Ascending aorta (tissue), 2 donors: ENCODE results near the gene GRIA1. TPM values are rescaled to one million over a fixed set of nuclear protein-coding genes. Genes with fewer than 3 reads are reported as not detected.

Source experiments
- DNase-seq, 2 donors: peaks; one replicate each; pipeline ENCODE4 v3.0.0-alpha.2; 2019; ENCODE audit warnings: low spot score in 2 of 2
- H3K27ac ChIP-seq, 2 donors: fragments of 200-600 bp; sonication (generic); one replicate each; pipeline ENCODE4 v1.5.1; 2016 to 2017; ENCODE audit warnings: mild to moderate bottlenecking in 1 of 2
- H3K27me3 ChIP-seq: fragments of 200-600 bp; sonication (generic); one replicate; pipeline ENCODE4 v1.5.1; 2017
- H3K36me3 ChIP-seq, 2 donors: fragments of 200-600 bp; sonication (generic); one replicate each; pipeline ENCODE4 v1.5.1; 2016
- H3K4me1 ChIP-seq, 2 donors: fragments of 200-600 bp; sonication (generic); one replicate each; pipeline ENCODE4 v1.5.1; 2016 to 2017; ENCODE audit warnings: mild to moderate bottlenecking in 1 of 2
- H3K4me3 ChIP-seq, 2 donors: fragments of 200-600 bp; sonication (generic); one replicate each; pipeline ENCODE4 v1.5.1; 2016 to 2017; ENCODE audit warnings: mild to moderate bottlenecking in 1 of 2
- H3K9me3 ChIP-seq, 2 donors: fragments of 200-600 bp; sonication (generic); one replicate each; pipeline ENCODE4 v1.5.1; 2016
- intact Hi-C: fragments of 100-400 bp; cut with DNase I; formaldehyde crosslinking; loops from one replicate; pipeline ENCODE4 v1.15.1; 2023
- total RNA-seq: library from RNA; depleted of rRNA; stranded (reverse); fragments of >200 nt; gene quantifications from one replicate; pipeline ENCODE4 v1.1.0, GENCODE V29; 2016
- TF ChIP-seq, protein P1 (sequence below), 3 experiments: fragments of 200-600 bp in 2 of 3; fragments of 450-650 bp in 1 of 3; sonication (generic) in 2 of 3; IDR thresholded peaks; one replicate each; pipeline ENCODE4 v1.5.1; 2016 to 2019; ENCODE audit warnings: antibody characterized with exemption in 3 of 3, mild to moderate bottlenecking in 1 of 3, moderate library complexity in 1 of 3

The GRIA1 gene
- total RNA-seq, 1 donor from 2014 or later, result 7.0 TPM

DNA sequence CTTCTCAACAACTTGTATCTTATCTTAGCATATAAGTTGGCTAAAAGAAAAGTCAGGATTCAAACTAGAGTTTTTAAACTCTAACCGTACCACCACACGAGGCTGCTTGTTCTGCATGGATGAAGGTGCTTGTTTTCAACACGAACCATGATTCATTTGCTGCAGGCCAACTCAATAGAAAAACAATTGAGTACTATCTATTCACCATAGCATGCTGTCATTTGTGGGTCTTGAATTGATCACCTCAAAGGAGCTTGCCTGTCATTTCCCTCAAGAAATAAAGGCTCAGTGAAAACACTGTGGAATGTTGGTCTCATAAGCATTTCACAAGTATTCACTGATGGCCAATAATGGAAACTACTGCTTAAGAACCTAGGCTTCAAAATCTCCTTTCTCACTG, 21.0 kb upstream of the GRIA1 start:
- no peaks in the 10 kb centered on the region for H3K27me3 ChIP-seq
- intact Hi-C loops, result no loop called here
- H3K4me1 ChIP-seq, result no peaks in the 10 kb centered on the region
- no peaks in the 10 kb centered on the region for H3K9me3 ChIP-seq
- H3K36me3 ChIP-seq, result no peaks in the 10 kb centered on the region
- H3K27ac ChIP-seq, result no peak overlapping the region
- no peak overlapping the region for H3K4me3 ChIP-seq
- DNase-seq, result no peak
- TF ChIP-seq, protein P1, sequence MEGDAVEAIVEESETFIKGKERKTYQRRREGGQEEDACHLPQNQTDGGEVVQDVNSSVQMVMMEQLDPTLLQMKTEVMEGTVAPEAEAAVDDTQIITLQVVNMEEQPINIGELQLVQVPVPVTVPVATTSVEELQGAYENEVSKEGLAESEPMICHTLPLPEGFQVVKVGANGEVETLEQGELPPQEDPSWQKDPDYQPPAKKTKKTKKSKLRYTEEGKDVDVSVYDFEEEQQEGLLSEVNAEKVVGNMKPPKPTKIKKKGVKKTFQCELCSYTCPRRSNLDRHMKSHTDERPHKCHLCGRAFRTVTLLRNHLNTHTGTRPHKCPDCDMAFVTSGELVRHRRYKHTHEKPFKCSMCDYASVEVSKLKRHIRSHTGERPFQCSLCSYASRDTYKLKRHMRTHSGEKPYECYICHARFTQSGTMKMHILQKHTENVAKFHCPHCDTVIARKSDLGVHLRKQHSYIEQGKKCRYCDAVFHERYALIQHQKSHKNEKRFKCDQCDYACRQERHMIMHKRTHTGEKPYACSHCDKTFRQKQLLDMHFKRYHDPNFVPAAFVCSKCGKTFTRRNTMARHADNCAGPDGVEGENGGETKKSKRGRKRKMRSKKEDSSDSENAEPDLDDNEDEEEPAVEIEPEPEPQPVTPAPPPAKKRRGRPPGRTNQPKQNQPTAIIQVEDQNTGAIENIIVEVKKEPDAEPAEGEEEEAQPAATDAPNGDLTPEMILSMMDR (IDR thresholded peaks at IDR 0.05), result no peak

DNA sequence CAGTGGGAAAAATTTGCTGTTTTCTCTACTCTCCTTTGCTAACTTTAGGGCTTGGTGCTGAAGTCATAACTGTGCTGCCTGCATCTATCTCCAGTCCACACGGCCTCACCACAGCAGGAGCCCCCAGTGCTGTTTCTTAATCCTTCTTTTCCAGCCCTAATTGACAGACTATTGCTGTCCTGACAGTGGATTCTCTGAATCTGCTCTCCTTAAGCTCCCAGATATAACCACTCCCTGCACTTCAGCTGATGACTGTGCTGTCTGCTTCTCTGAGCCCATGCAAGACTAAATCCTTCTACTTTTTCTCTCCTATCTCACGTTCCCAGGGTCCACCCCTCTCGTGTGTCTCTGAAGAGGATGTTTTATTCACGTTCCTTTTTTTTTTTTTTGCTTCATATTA, 19.7 kb upstream of the GRIA1 start:
- no peaks in the 10 kb centered on the region for H3K9me3 ChIP-seq
- H3K4me1 ChIP-seq, result no peaks in the 10 kb centered on the region
- H3K4me3 ChIP-seq, result no peak overlapping the region
- H3K27ac ChIP-seq, result no peak overlapping the region
- TF ChIP-seq, protein P1 (IDR thresholded peaks at IDR 0.05), result no peak
- DNase-seq, result no peak
- intact Hi-C loops, result no loop called here
- H3K27me3 ChIP-seq, result no peaks in the 10 kb centered on the region
- H3K36me3 ChIP-seq, result no peaks in the 10 kb centered on the region

DNA sequence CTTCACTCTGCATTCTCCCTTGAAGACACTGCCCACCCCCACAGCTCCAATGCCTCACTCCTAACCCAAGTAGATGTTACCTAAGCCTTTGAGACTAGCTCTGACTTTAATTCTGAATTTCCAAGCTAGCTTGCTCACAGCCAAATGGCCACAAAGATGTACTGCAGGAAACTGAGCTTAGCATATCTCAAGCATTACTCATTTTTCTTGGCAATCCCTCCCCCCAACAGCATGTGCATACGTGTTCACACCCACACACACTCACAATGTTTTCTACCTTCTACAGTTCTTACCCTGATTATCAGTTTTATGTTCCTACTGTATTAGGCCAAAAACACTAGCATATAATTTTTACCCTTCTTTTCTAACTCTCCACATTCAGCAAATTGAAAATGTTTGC, 13.7 kb upstream of the GRIA1 start:
- DNase-seq, result no peak
- Histone ChIP-seq H3K36me3 (no peaks in the 10 kb centered on the region), H3K27me3 (no peaks in the 10 kb centered on the region), H3K9me3 (no peaks in the 10 kb centered on the region), H3K4me1 (no peaks in the 10 kb centered on the region), H3K27ac (no peak overlapping the region), H3K4me3 (no peak overlapping the region)
- intact Hi-C loops, result no loop called here
- TF ChIP-seq, protein P1 (IDR thresholded peaks at IDR 0.05), result peak in 1 of 3 experiments; percentile 14

DNA sequence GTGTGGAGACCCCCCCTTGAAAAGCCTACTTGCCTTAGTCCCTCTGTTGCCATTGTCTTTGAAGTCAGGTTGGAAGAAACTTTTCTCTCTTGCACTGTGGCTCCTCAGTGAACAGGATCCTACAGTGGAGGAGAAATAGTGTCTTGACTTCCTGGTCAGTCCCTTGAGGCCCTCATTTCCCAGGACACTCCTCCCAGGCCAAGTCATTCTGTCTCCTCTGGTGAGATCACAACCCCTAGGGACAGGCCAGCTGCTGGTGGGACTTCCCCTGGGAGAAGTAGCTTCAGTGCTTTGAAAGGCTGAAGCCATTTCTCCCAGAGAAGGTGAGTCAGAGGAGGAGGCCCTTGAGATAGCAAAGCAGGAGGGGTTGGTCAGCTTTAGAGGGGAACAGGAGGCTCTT, 10.1 kb upstream of the GRIA1 start:
- Histone ChIP-seq H3K4me3 (no peak overlapping the region), H3K36me3 (no peaks in the 10 kb centered on the region), H3K27ac (no peak overlapping the region), H3K9me3 (no peaks in the 10 kb centered on the region), H3K27me3 (no peaks in the 10 kb centered on the region), H3K4me1 (no peaks in the 10 kb centered on the region)
- TF ChIP-seq, protein P1 (IDR thresholded peaks at IDR 0.05), result no peak
- no peak for DNase-seq
- intact Hi-C loops, result no loop called here

DNA sequence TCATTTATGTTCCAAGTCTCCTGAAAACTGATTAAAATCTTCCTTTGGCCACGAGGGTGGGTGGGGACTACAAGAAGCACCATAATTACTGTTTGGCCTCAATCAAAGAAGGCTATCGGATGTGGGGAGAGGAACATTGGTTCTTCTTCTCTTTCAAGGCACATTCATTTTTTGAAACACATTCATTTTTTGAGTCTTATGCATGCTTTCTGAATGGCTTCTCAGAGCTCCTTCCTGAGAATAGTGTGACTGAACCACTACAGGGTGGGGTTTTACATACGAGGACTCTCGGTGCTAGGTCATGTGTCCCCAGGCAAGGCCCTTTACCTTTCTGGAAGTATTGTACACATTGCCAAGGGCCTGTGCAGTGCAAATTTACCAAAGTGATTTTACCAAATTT, 7.0 kb upstream of the GRIA1 start:
- Histone ChIP-seq H3K4me3 (no peak overlapping the region), H3K27ac (no peak overlapping the region), H3K4me1 (no peaks in the 10 kb centered on the region), H3K9me3 (no peaks in the 10 kb centered on the region), H3K27me3 (no peaks in the 10 kb centered on the region), H3K36me3 (no peaks in the 10 kb centered on the region)
- no peak for DNase-seq
- intact Hi-C loops, result no loop called here
- TF ChIP-seq, protein P1 (IDR thresholded peaks at IDR 0.05), result no peak

DNA sequence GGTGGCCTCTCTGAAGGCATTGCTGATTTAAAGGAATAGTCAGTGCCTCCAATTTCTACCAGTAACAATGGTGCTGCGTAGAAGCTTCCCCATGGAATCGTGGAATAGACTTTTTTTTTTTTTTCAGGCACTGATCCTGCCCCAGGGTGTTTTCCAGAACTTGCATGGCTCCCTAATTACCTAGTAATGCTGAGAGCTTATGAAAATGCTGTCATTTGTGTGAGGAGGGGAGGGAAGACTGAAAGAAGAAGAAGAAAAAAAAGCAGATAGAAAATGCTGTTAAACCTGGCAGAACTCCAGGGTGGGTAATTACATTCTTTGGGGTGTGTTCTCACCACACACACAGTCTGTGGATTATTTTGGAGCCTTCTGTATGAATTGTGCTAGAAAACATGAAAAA, 4.8 kb upstream of the GRIA1 start:
- TF ChIP-seq, protein P1 (IDR thresholded peaks at IDR 0.05), result no peak
- no peak overlapping the region for H3K4me3 ChIP-seq
- intact Hi-C loops, result no loop called here

More for the DNA sequence above, 4.8 kb upstream of the GRIA1 start:
- Histone ChIP-seq H3K27me3 (no peaks in the 10 kb centered on the region), H3K9me3 (no peaks in the 10 kb centered on the region), H3K4me1 (no peaks in the 10 kb centered on the region), H3K27ac (no peak overlapping the region), H3K36me3 (no peaks in the 10 kb centered on the region)
- no peak for DNase-seq
